Hepatocyte (in vitro differentiated cells): ENCODE results near the gene KCNN1. TPM values are rescaled to one million over a fixed set of nuclear protein-coding genes. Genes with fewer than 3 reads are reported as not detected.

Experiments used
- DNase-seq: peaks from one replicate; pipeline ENCODE4 v3.0.0-alpha.2; 2016; ENCODE audit warnings: low spot score
- H2AFZ ChIP-seq: fragments of 200-600 bp; sonication (generic); 2 replicates; pipeline ENCODE4 v1.6.0; 2016; ENCODE audit warnings: antibody characterized with exemption, mild to moderate bottlenecking
- H3K27ac ChIP-seq: fragments of 200-600 bp; sonication (generic); 2 replicates; pipeline ENCODE4 v1.5.1; 2016; ENCODE audit warnings: mild to moderate bottlenecking
- H3K27me3 ChIP-seq: fragments of 200-600 bp; sonication (generic); 2 replicates; pipeline ENCODE4 v1.6.1; 2016
- H3K36me3 ChIP-seq: fragments of 200-600 bp; sonication (generic); replicated peaks from 2 replicates; pipeline ENCODE4 v1.5.1; 2016; ENCODE audit warnings: low read depth; ENCODE audit not compliant: insufficient read depth
- H3K4me1 ChIP-seq: fragments of 200-600 bp; sonication (generic); 2 replicates; pipeline ENCODE4 v1.5.1; 2016; ENCODE audit warnings: mild to moderate bottlenecking, moderate library complexity; ENCODE audit not compliant: insufficient read depth
- H3K4me2 ChIP-seq: fragments of 200-600 bp; sonication (generic); 2 replicates; pipeline ENCODE4 v1.6.0; 2016
- H3K4me3 ChIP-seq: fragments of 200-600 bp; sonication (generic); 2 replicates; pipeline ENCODE4 v1.5.1; 2016; ENCODE audit warnings: mild to moderate bottlenecking
- H3K79me2 ChIP-seq: fragments of 200-600 bp; sonication (generic); 2 replicates; pipeline ENCODE4 v1.6.0; 2017; ENCODE audit warnings: mild to moderate bottlenecking
- H3K9me2 ChIP-seq: fragments of 200-600 bp; sonication (generic); replicated peaks from 2 replicates; pipeline ENCODE4 v1.6.0; 2017; ENCODE audit warnings: mild to moderate bottlenecking; ENCODE audit not compliant: insufficient read depth
- H3K9me3 ChIP-seq: fragments of 200-600 bp; sonication (generic); 2 replicates; pipeline ENCODE4 v1.5.1; 2016; ENCODE audit warnings: low read depth, mild to moderate bottlenecking
- H4K20me1 ChIP-seq: fragments of 200-600 bp; sonication (generic); 2 replicates; pipeline ENCODE4 v1.6.0; 2016; ENCODE audit warnings: mild to moderate bottlenecking; ENCODE audit not compliant: insufficient read depth, poor library complexity, severe bottlenecking
- EZH2 ChIP-seq: fragments of 200-600 bp; sonication (generic); IDR thresholded peaks from 2 replicates; pipeline ENCODE4 v1.6.1; 2016; ENCODE audit warnings: antibody characterized with exemption, mild to moderate bottlenecking, borderline replicate concordance
- EZH2phosphoT487 ChIP-seq: fragments of 200-600 bp; sonication (generic); IDR thresholded peaks from one replicate; pipeline ENCODE4 v1.6.1; 2018; ENCODE audit warnings: antibody characterized with exemption, mild to moderate bottlenecking, low read depth, moderate library complexity; ENCODE audit not compliant: unreplicated experiment, severe bottlenecking
- WGBS: methylation state at CpG from one replicate; pipeline ENCODE4 v1.1.6; 2016; ENCODE audit warnings: low lambda C conversion rate; ENCODE audit errors: missing lambda C conversion rate; 5-methylcytosine and 5-hydroxymethylcytosine counted together
- polyA plus RNA-seq: library from polyadenylated mRNA; unstranded; fragments of >200 nt; fragmentation: Nextera tagmentation; extraction: Ambion mirVana; gene quantifications from 2 replicates; pipeline ENCODE4 v1.2.1, GENCODE V29; 2016
- total RNA-seq: library from RNA; depleted of rRNA; stranded (reverse); fragments of >200 nt; gene quantifications from 2 replicates; pipeline ENCODE4 v1.2.3, GENCODE V29; 2014
- TF ChIP-seq, protein P1 (sequence below): fragments of 200-600 bp; sonication (generic); IDR thresholded peaks from 2 replicates; pipeline ENCODE4 v1.5.1; 2016; ENCODE audit warnings: antibody characterized with exemption, mild to moderate bottlenecking; ENCODE audit not compliant: poor library complexity

The KCNN1 gene
- total and polyA plus RNA-seq, 2 experiments from 2014 or later, result 2.4 to 3.2 TPM

DNA sequence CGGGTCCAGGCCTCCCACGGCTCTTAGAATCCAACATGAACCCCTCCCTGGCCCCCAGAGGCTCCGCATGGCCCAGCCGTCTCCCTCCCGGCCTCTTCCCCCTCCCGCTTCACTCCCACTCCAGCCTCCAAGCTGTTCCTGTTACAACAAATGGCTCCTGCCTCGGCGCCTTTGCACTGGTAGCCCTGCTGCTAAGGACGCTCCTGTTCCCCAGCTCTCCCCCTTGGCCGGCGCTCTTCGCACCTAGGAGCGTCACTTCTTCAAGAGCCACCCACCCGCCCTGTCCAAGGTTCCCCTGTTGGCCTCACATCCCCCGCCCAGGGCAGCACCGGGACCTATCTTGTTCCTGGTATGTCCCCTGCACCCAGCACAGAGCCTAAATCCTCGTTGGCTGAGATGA lies 24.7 kb upstream of the KCNN1 start:
- TF ChIP-seq EZH2, result no peak
- TF ChIP-seq, protein P1, sequence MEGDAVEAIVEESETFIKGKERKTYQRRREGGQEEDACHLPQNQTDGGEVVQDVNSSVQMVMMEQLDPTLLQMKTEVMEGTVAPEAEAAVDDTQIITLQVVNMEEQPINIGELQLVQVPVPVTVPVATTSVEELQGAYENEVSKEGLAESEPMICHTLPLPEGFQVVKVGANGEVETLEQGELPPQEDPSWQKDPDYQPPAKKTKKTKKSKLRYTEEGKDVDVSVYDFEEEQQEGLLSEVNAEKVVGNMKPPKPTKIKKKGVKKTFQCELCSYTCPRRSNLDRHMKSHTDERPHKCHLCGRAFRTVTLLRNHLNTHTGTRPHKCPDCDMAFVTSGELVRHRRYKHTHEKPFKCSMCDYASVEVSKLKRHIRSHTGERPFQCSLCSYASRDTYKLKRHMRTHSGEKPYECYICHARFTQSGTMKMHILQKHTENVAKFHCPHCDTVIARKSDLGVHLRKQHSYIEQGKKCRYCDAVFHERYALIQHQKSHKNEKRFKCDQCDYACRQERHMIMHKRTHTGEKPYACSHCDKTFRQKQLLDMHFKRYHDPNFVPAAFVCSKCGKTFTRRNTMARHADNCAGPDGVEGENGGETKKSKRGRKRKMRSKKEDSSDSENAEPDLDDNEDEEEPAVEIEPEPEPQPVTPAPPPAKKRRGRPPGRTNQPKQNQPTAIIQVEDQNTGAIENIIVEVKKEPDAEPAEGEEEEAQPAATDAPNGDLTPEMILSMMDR, result no peak
- TF ChIP-seq EZH2phosphoT487, result no peak
- Histone ChIP-seq H3K27ac (no peak overlapping the region), H3K4me2 (no peak overlapping the region), H3K27me3 (no peaks in the 10 kb centered on the region), H3K4me1 (peaks cover 2% of the 10 kb centered on the region), H3K36me3 (no peaks in the 10 kb centered on the region), H3K4me3 (no peak overlapping the region), H3K9me2 (no peaks in the 10 kb centered on the region), H3K9me3 (no peaks in the 10 kb centered on the region), H4K20me1 (no peaks in the 10 kb centered on the region), H2AFZ (no peak overlapping the region), H3K79me2 (no peaks in the 10 kb centered on the region)
- WGBS, result 92% methylated on average over 16 of the region's 17 CpGs
- no peak for DNase-seq

DNA sequence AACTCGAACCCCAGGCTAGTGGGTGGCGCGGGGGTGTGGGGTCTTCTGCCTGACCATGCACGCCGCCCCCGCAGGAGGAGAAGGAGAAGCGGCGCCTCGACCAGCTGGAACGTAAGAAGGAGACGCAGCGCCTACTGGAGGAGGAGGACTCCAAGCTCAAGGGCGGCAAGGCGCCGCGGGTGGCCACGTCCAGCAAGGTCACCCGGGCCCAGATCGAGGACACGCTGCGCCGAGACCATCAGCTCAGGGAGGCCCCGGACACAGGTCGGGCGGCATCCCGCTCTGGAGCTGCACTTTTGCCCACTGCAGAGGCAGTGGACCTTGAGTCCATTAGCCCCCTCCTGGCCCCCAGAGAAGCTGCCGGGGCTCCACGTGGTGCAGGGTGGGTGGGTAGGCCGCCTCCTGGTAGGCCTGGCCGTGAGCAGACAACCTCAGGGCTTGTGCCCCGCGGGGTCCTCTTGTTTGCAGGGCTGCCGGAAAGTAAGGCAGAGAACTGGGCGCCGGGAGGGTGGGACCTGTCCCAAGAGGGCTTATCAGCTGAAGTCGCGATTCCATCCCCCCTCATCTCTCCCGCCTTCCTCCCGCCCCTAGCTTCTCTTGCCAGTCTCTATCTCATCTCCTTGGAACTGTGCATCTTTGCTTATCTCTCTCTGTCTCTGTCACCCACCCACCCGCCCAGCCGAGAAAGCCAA lies 24.2 kb upstream of the KCNN1 start:
- H3K9me2 ChIP-seq, result no peaks in the 10 kb centered on the region
- H3K9me3 ChIP-seq, result no peaks in the 10 kb centered on the region
- H3K27me3 ChIP-seq, result no peaks in the 10 kb centered on the region
- TF ChIP-seq EZH2 (no peak), EZH2phosphoT487 (no peak)
- TF ChIP-seq, protein P1, result no peak
- peaks cover 4% of the 10 kb centered on the region for H3K4me1 ChIP-seq
- no peak overlapping the region for H3K27ac ChIP-seq
- DNase-seq, result no peak
- H4K20me1 ChIP-seq, result no peaks in the 10 kb centered on the region
- H3K79me2 ChIP-seq, result no peaks in the 10 kb centered on the region
- WGBS, result 89% methylated on average over 26 of the region's 41 CpGs
- no peak overlapping the region for H2AFZ ChIP-seq
- no peaks in the 10 kb centered on the region for H3K36me3 ChIP-seq
- H3K4me2 ChIP-seq, result no peak overlapping the region
- H3K4me3 ChIP-seq, result no peak overlapping the region

DNA sequence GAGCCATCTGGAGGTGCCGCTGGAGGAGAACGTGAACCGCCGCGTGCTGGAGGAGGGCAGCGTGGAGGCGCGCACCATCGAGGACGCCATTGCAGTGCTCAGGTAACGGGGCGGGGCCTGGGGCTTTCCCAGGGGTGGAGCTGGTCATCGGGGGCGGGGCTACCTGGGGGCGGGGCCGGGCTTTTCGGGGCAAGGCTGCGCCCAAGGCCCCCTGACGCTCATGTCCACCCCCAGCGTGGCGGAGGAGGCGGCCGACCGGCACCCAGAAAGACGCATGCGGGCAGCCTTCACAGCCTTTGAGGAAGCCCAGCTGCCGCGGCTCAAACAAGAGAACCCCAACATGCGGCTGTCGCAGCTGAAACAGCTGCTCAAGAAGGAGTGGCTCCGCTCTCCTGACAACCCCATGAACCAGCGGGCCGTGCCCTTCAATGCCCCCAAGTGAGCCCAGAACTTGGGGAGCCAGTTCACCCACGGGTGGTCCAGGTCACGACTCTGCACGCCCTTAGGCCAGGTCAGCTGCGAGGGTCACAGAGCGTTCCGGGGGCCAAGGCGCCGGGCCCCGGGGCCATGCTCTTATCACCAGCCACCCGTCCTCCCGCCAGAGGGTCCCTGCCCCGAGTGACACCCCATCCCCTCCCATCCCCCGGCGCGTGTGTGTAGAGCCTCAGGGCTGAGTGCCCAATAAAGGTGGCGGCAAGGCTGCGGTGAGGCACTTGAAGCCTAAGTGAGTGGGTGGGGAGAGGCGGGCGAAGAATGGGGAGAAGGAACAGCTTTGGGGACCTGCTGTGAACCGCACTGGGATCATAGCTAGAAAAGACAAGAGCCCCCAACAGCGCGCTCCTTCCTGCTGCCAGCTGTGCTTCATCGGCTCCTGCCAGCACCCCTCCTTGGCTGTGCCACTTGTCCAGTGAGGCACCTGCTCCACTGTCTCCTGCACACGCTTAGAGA lies 23.4 kb upstream of the KCNN1 start:
- Histone ChIP-seq H4K20me1 (no peaks in the 10 kb centered on the region), H3K36me3 (no peaks in the 10 kb centered on the region), H3K9me2 (no peaks in the 10 kb centered on the region), H3K27ac (no peak overlapping the region), H3K27me3 (no peaks in the 10 kb centered on the region), H3K4me2 (no peak overlapping the region), H3K9me3 (no peaks in the 10 kb centered on the region), H3K4me1 (peaks cover 5% of the 10 kb centered on the region), H3K79me2 (no peaks in the 10 kb centered on the region), H3K4me3 (no peak overlapping the region), H2AFZ (no peak overlapping the region)
- no peak for TF ChIP-seq EZH2phosphoT487
- no peak for TF ChIP-seq EZH2
- TF ChIP-seq, protein P1, result no peak
- WGBS, result 93% methylated on average over 41 of the region's 57 CpGs
- DNase-seq, result no peak
